ENCODE data around the gene KCNE5.

DNA sequence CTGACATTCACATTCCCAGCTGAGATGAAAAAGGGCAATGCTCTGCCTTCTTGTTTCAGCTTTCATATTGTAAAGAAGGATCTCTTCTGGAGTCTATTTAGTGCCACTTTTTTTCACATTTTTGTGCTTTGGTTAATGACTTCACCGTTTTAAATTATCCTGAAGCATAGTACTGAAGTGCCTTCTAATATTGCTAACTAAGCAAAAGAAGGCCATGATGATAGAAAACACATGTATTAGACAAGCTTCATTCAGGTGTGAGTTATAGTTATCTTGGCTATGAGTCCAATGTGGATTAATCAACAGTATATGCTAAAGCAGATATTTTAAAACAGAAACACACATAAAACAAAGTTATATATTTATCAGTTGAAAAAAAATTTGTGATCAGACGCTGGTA is 47.9 kb downstream of the KCNE5 start:
- TF ChIP-seq CTCF (IDR thresholded peaks at IDR 0.05; ENCODE audit: low read depth, low read length): no peak
- TF ChIP-seq EZH2phosphoT487 (IDR thresholded peaks at IDR 0.05; ENCODE audit: low read depth): no peak
